Measurements from ENCODE around the gene UBXN4.
A peak's percentile ranks its signal among the peaks of the same experiment; 100 is the strongest.
"Not testable (repeated sequence)": the region's sequence is repeated elsewhere in the genome, so short reads cannot be mapped to it uniquely, and the experiment has no call there.

The UBXN4 gene

DNA sequence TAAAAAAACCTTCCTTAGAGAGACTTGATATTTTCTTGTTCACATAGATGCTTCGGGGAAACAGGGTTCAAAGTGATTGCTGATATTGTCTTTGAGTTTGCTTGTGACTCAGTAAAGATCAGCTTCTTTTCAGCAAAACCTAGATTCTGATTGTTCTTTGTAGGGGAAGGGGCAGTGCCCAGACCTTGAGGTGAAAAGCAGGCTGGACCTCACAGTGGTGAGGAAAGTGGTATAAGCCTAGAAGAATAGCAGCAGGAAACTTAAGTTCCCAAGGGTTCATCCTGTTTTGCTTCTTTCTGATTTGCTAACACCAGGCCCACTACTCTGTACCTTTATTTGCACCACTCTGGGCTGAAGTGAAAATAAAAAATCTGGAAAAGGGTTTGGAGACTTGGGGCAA, 20.9 kb downstream of the UBXN4 start:
- no peak for DNase-seq (ENCODE audit: low spot score)

DNA sequence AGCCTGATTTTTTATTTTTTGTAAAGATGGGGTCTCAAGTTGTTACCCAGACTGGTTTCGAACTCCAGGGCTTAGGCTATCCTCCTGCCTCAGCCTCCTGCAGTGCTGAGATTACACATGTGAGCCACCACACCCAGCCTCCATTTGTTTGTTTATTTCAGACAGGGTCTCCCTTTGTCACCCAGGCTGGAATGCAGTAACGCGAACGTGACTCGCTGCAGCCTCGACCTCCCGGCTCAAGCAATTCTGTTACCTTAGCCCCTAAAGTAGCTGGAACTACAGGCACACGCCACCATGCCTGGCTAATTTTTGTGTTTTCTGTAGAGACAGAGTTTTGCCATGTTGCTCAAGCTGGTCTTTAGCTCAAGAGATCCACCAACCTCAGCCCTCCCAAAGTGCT, 27.2 kb downstream of the UBXN4 start:
- no peak for DNase-seq (ENCODE audit: low spot score)

DNA sequence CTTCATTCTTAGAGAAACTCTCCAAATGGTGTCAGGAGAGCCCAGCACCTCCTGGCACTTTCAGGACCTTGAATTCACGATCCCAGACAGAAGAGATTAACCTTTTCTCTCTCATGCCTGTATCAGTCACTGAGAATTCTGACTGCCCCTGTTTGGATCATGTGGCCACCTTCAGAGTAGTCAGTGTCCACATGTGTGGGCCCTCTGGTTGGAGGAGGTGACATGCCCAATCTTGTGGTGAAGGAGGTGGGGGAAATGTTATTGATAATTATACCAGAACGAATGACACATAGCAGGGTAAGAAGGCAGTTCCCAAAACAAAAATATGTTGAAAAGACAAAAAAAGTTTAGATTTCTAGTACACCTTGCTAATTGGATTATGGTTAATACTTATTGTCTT, 31.7 kb downstream of the UBXN4 start:
- DNase-seq (ENCODE audit: low spot score) = no peak

DNA sequence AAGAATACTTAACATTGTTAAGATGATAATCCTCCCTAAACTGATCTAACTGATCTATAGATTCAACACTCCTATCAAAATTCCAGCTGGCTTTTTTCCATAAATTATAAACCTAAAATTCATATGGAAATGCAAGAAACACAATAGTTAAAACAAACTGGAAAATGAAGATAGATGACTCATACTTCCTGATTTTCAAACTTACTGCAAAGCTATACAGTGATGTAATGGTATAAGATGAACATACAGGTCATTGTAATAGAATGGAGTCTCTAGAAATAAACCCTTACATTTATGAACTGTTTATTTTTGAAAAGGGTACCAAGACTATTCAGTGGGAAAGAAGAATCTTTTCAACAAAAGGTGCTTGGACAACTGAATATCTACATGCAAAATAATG, 32.3 kb downstream of the UBXN4 start:
- DNase-seq (ENCODE audit: low spot score) = peak; percentile 77

DNA sequence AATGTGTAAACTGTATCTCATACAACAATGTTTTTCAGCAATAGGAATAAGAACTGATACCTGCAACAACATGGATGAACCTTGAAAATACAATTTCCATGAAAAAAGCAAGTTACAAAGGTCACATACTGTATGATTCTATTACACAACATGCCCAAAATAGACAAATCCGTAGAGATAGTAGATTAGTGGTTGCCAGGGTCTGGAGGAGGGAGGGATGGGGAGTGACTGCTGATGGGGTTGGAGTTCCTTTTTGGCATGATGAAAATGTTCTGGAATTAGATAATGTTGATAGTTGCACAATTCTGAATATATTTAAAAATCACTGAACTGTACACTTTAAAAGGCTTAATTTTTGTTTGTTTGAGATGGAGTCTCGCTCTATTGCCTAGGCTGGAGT, 33.8 kb downstream of the UBXN4 start:
- no peak for DNase-seq (ENCODE audit: low spot score)

DNA sequence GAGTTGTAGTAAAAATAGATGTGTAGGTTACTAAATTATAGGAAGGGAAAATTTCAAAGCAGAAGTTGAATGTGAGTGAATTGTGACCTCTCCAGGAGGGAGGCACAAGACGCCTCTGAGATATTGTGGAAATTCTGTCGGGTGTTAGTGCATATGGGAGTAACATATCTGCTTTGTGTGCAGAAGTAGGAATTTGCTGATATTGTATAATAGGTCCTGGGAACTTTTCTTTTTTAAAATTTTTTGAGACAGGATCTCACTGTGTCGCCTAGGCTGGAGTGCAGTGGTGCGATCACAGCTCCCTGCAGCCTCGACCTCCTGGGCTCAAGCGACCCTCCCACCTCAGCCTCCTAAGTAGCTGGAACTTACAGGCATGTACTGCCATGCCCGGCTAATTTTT, 34.7 kb downstream of the UBXN4 start:
- no peak for DNase-seq (ENCODE audit: low spot score)

DNA sequence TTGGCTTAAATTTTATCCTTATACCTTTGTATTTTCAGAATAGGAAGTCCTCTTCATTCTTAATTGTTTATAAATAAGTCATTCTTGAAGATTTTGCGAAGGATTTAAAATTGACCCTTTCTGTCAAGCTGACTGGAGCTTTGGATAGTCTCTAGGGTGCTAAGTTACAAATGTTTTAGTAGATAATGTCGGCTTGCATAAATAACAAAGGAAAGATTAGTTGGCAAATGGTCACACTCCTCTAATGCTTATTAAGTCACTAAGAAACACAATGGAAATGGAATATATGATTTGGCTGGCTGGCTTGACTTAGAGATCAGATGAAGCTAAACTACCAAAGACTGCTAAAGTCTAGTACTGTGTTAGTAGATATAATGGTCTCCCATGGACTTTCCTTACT, 40.6 kb downstream of the UBXN4 start:
- no peak for DNase-seq (ENCODE audit: low spot score)

DNA sequence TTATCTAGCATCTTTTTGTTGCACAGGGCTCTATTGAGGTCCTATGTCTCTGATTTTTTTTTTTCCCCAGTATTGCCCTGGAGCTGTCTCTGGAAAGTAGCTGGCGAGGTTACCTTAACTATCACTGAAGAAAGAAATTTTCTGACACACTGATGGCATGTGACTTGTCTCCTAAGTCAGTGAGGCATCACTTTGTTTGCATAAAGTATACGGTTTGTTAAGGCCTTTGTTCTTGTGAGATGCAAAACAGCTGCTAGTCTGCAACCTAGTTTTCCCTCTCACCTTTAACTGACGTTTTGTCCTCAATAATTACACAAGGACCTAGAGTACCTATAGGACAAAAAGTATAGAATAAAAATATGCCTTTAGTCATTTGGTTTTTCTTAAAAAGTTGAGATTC, 41.8 kb downstream of the UBXN4 start:
- DNase-seq (ENCODE audit: low spot score) = no peak

DNA sequence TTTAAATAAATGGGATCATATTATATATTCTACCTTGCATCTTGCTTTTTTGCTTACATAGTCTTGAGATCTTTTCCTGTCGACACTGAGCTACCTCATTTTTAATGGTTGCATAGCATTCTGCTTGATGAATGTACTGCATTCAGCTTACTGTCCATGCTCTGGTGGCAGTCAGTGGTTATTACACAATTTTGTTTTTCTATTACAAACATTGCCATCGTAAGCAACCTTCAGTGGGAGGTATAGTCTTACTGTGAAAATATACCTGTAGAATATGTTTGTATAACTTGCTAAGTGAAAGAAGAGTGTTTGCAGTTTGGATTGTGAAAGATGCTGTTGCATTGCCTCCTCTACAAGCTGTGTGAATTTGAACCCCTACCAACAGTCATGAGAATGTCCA, 43.4 kb downstream of the UBXN4 start:
- no peak for DNase-seq (ENCODE audit: low spot score)

DNA sequence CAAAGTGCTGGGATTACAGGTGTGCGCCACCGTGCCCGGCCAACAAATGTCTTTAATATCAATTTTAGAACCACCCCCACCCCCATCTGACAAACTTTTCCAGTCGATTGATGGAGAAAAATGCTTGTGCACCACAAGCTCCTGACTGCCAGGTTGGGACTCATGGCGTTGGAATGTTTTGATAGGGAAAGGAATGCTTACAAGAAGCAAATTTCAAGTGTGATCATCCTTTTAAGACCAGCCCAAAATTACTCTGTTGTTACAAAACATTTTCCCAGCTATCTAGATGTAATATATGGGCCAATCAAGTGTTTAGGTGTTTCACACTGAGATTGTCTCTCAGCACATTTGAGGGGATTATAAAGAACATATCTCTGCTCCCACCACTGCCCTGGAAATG, 45.2 kb downstream of the UBXN4 start:
- DNase-seq (ENCODE audit: low spot score) = no peak

DNA sequence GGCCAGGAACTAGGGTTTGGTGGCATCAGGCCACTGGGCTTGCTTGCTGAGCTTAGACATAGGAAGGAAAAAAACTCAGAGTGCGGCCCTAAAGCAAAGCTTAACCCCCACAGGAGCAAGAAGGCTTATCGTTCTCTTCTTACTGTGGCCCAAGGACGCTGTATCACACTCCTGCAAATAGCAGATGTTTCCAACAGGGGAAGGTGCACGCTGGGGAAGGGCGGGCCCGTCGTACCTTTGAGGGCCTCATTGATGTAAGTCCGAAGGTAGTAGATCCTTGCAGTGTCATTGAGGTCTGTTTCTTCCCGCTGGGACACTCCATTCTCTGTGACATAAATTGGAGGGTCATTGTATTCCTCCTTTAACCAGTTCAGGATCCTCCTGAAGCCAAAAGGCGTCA, 48.8 kb downstream of the UBXN4 start:
- no peak for DNase-seq (ENCODE audit: low spot score)

DNA sequence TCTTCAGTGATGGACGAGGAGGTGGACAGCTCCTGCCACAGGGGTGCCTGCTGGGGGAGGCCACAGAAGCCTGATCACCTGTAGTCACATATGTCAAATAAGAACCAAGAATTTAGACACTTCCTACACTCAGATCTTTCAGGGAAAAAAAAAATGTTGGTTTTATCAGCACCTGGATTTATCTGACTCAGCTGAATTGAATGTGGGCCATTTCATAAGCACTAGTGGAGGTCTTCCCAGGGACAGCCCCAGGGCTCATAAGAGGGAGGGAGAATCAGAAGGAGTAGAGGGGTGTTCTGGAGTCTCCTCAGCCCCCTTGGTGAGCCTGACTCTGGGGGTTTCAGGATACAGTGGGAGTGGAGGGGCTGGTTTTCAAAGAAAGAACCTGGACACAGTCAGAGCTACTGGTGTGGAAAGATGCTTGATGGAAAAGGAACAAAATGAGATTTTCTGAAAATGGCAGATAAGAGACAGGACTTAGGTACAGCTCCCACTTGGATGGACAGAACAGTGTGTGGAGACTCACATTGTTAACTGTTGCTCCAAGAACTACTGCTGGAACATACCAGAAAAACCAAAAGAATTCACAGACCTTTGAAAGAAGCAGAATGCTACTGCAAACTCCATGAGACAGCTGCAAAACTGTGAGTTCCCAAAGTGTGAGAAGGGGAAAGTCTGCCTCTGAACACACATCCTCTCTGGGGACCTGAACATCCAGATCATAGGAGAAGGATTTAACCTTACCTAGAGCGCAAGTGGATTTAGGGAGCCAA, 49.9 kb downstream of the UBXN4 start:
- DNase-seq (ENCODE audit: low spot score) = no peak

DNA sequence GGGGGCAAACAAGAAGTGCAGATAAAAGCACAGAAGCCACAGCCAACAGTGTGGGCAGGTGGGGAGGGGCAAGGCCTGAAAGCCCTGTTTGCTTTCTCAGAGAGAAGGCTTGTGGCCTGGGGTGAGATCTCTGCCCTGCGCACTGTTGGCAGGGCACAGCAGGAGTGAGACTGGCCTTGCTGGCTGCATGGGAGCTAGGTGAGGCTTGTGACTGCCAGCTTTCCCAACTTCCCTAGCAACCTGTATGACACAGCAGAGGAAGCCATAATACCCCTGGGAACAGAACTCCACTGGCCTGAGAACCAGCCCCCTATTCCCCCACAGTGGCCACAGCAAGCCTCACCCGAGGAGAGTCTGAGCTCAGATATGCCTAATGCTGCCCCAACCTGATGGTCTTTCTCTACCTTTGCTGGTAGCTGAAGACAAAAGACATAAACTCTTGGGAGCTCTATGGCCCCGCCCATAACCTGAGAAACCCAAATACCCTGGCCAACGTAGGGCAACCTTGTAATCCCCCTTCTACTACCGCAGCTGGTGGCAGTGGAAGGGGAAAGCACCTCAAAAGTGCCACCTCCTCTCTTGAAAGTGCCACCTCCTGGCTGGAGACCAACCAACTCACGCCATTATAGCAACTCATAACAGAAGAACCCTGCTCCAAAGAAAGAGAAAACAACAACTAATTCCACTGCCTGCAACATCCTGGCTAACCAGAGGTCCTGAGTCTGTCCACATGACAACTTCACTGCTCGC, 50.9 kb downstream of the UBXN4 start:
- DNase-seq (ENCODE audit: low spot score) = no peak

DNA sequence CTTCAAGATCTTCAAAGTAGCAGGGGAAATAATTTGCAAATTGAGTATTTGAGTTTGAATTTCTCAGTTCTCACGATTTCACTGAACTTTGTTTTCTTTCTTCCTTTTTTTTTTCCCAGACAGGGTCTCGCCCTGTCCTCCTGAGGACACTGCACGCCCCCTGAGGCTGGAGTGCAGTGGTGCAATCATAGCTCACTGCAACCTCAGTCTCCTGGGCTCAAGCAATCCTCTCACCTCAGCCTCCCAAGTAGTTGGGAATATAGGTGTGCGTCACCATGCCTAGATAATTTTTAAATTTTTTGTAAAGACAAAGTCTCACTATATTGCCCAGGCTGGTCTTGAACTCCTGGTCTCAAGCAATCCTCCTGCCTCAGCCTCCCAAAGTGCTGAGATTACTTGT, 54.0 kb downstream of the UBXN4 start:
- DNase-seq (ENCODE audit: low spot score) = not testable (repeated sequence)

DNA sequence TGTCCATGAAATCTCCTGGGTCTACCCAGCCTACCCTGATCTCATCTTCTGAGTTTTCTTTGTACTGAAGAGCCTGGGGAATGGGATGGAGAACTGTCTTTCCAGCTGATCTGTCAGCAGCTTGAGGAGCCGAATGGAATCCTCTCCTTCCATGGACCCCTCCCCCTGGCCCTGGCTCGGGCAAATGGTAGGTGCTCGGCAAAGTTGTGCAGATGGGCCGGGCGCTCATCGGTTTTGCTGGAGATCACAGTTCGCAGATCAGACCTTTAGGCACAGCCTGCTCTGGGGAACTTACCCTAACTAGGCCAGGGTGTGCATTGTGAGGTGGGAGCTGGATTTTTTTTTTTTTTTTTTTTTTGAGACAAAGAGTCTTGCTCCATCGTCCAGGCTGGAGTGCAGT, 55.0 kb downstream of the UBXN4 start:
- DNase-seq (ENCODE audit: low spot score) = no peak

DNA sequence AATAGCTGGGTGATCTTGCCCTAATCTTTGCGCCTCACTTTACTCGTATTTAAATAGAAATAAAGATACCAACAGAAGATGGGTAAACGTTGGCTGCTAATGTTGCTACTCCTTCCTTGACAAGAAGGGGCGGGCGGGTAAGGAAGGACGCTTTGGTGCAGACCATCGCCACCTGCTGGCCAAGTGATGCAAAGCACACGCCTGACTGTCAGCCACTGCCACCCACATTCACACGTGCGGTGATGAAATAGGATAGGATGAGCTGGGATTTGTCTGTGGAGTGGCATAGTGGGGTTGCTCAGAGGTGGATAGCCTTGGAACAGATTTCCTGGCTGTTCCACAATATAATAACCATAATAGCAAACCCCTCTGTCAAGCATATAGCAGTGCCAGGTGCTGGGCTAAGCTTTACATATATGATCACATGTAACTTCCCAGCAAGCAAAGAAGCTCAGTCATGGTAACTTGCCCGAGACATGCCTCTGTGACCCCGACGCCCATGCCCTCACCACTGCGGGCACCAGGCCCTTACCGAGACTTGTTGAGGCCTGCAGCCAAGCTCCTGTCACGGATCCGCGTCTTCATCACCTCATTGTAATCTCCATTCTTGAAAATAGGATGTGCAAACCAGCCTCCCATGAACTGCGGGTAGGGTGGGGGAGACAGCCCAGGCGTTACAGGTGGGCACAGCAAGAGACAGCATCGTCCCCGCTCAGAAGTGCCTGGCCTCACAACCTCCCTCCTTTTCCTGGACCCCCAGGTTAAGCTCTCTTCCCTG, 56.0 kb downstream of the UBXN4 start:
- DNase-seq (ENCODE audit: low spot score) = peak; percentile 65

DNA sequence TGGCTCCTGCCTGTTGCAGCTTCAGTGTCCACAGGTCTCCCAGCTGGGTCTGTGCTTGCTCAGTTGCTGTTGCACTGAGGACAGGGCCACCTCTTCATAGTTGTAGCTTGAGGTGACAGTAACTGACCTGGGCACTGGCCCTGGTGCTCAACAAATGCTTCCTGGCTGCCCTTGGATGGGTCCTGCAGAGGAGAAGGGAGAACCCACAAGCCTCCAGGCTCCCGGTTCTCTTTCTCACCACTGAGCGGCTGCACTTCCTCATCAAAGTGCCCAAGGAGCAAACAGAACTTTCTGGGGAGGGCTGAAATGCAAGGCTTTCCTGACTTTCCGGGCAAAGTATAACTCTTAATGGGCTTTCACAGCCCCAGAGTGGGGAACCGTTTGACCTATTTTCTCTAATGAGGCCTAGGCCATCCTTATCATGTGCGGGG, 56.6 kb downstream of the UBXN4 start:
- DNase-seq (ENCODE audit: low spot score) = no peak

DNA sequence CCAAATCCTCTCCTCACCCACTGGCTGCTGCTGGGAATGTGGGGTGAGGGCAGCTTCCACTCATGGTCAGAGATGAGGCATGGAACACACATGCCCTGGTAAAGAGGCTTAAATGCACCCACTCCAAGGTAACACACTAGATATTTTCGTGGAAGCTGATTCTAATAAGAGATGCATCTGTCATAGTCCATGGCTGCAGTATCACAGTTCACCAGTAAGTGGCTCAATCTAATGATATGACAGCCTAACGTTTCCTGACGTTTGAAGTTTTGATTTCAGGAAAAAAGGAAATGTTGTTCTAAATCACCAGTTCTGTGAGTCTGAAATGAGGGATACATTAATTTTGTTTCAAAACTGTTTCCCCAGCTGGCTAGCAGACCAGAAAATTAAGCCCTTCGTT, 57.1 kb downstream of the UBXN4 start:
- peak; percentile 10 for DNase-seq (ENCODE audit: low spot score)

DNA sequence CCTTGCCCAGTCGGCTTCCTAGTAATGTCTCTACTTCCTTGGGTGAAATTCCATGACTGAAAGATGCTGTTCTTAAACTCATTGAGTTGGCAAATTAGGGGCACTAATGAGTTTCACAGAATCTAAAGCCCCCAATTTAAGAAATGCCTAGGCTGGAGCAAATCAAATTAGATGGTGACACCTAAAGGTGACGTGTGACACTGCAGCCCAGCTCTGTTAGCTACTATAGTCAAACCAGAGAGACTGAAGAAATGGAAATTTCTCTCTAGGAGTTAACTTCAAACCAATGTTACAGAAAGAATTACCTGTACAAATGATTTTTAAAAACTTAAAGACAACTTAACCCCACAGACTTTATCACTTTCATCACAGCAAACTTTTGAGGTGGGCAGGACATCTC, 58.1 kb downstream of the UBXN4 start:
- DNase-seq (ENCODE audit: low spot score) = no peak

DNA sequence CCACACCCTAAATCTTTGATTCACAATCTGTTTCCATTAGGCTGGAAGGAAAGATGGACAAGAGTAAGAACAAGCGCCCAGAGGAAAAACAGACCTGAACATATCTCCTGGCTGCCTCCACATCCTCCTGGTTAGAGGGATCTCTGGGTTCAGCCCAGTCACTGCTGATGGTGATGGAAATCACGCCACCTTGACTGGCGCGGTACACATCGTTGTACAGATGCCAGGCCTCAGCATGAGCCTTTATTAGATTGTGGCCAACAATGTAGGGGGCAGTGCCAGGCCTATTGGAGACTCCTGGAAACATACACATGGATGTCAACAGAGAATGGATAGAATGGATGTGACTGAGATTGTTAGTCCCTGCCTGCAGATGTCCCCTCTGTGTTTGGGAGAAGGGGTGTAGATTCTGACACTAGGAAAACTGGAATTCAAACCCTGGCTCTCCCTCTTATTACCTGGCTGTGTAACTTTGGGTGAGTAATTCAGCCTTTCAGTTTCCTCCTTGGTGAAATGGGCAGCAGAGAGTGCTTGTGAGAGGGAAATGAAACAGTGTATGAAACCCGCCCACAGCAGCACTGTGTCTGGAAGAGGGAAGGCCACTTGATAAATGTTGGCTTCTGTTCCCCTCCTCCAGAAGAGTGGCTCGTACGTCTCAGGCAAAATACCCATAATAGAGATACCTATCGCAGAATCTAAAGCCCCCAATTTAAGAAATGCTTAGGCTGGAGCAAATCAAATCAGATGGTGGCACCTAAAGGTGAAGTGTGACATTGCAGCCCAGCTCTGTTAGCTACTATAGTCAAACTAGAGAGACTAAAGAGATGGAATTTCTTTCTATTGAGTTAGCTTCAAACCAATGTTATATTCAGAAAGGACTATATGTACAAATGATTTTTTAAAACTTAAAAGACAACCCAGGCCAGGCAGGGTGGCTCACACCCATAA, 59.1 kb downstream of the UBXN4 start:
- DNase-seq (ENCODE audit: low spot score) = no peak

DNA sequence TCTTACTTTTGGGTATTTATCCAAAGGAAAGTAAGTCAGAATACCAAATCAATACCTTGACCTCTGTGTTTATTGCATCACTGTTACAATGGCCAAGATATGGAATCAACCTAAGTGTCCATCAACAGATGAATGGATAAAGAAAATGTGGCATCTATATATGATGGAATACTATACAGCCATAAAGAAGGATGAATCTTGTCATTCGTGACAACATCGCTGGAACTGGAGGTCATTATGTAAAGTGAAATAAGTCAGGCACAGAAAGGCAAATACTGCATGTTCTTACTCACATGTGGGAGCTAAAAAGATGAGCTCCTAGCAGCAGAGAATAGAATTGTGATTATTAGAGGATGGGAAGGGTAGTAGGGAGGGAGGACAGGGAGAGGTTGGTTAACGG, 60.7 kb downstream of the UBXN4 start:
- DNase-seq (ENCODE audit: low spot score) = no peak

DNA sequence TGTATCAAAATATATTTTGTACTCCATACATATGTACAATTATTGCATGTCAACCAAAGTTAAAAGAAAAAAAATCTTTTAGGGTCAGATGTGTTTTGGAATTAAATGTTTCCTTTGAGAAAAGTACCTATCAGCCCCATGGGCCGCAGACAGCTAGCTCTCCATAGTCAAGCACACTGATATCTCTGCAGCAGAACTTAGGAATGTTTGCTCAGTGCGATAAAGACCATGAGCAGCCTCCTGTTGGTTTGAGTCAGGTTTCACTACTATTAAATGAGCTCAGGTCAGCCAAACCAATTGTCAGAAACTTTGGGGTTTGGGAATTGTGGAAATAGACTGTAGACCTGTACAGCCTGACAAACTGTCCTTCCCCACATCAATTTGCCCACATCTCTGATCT, 61.6 kb downstream of the UBXN4 start:
- DNase-seq (ENCODE audit: low spot score) = no peak

All from kidney capillary endothelial cell (primary cell).